ENCODE results near the gene CCDC57. TPM values are rescaled to one million over a fixed set of nuclear protein-coding genes. Genes with fewer than 3 reads are reported as not detected.

Gene CCDC57
- total and polyA plus RNA-seq, 2 of the 8 experiments (the other 6 are each of a cell fraction or from before 2014, with no cell fraction given), result 8.4 to 12.9 TPM

GRCh38 chr17:82114872-82115271 lies 97.8 kb downstream of the CCDC57 start:
- no peaks in the 10 kb centered on the region for H3K79me2 ChIP-seq (ENCODE audit: control insufficient read depth in 1 of 2, insufficient read depth in 2 of 2, low read length in 2 of 2)
- H3K23ac ChIP-seq (ENCODE audit: insufficient read length), result no peak overlapping the region
- no peak overlapping the region for H2BK5ac ChIP-seq (ENCODE audit: low read depth, low read length)
- no peak overlapping the region for H2AFZ ChIP-seq (ENCODE audit: low read length)
- H3K18ac ChIP-seq (ENCODE audit: extremely low read depth, low read length), result no peak overlapping the region
- H2BK15ac ChIP-seq (ENCODE audit: low read length), result no peak overlapping the region
- no peak overlapping the region for H3K4me2 ChIP-seq (ENCODE audit: insufficient read depth in 1 of 2, low read depth in 2 of 2, low read length in 2 of 2)
- H2BK12ac ChIP-seq (ENCODE audit: low read depth, low read length), result no peak overlapping the region
- H3K23me2 ChIP-seq (ENCODE audit: low read depth, low read length), result 0 out of 2 replicates have a peak, but pooled peaks cover 2% of the 10 kb centered on the region
- CTCF ChIA-PET (ENCODE audit: partially characterized antibody), result interaction anchor here (0.7 to 10.5 kb wide), 6 partner anchors 11 to 91 kb away, joined by 3 to 61 read pairs (median 4); partner anchors contain the start of gene FASN
- H3K79me1 ChIP-seq (ENCODE audit: low read depth, low read length), result no peaks in the 10 kb centered on the region
- no peaks in the 10 kb centered on the region for H3K9me3 ChIP-seq (ENCODE audit: insufficient read depth in 2 of 2, low read depth in 1 of 2, low read length in 1 of 2)
- H4K8ac ChIP-seq (ENCODE audit: extremely low read depth, insufficient read depth, low read length), result peak overlapping the region; percentile 14; the same call in 1 of the 2 replicates
- 93% methylated on average over 7 of the region's 9 CpGs; no CpG with 5 or more reads in 1 of the 2 experiments for WGBS, 2 experiments (ENCODE audit: extremely low coverage in 1 of 2, insufficient coverage in 1 of 2, insufficient read length in 1 of 2, insufficient replicate concordance in 2 of 2, low coverage in 1 of 2, low lambda C conversion rate in 2 of 2, missing lambda C conversion rate in 1 of 2)
- H3K27me3 ChIP-seq (replicated peaks in 1 of 4; ENCODE audit: control insufficient read depth in 3 of 4, extremely low read depth in 1 of 4, insufficient read depth in 3 of 4, low read length in 3 of 4), result peaks cover 0 to 4% (median 0%) of the 10 kb centered on the region in 4 experiments; a peak in 2 of 7 replicates
- no peak overlapping the region for H4K5ac ChIP-seq (ENCODE audit: insufficient read length, low read depth, low read length)
- H2AK5ac ChIP-seq (ENCODE audit: low read depth, low read length), result no peak overlapping the region
- no peak overlapping the region for H2BK20ac ChIP-seq (ENCODE audit: low read length)
- H2BK120ac ChIP-seq (replicated peaks; ENCODE audit: low read depth, low read length), result no peak overlapping the region
- H3K14ac ChIP-seq (ENCODE audit: insufficient read length), result no peak overlapping the region
- H3K56ac ChIP-seq (replicated peaks; ENCODE audit: insufficient read length, low read depth, low read length), result no peak overlapping the region
- H4K20me1 ChIP-seq (replicated peaks in 1 of 2; ENCODE audit: control insufficient read depth in 1 of 2, insufficient read depth in 2 of 2, low read length in 2 of 2), result peaks cover 3 to 6% of the 10 kb centered on the region in 2 experiments
- H3K4ac ChIP-seq (replicated peaks; ENCODE audit: insufficient read length, low read depth, low read length), result no peak overlapping the region
- H4K91ac ChIP-seq (replicated peaks; ENCODE audit: insufficient read length, low read length), result no peak overlapping the region
- no peak for DNase-seq (ENCODE audit: low read depth in 1 of 2, low spot score in 2 of 2)
- no peak overlapping the region for H3K9ac ChIP-seq (replicated peaks in 1 of 4; ENCODE audit: extremely low read depth in 1 of 4, low read depth in 3 of 4, low read length in 3 of 4)
- FAIRE-seq, result no peak
- POLR2A ChIA-PET (ENCODE audit: partially characterized antibody), result no interaction called here
- H3K36me3 ChIP-seq (ENCODE audit: control insufficient read depth in 2 of 4, insufficient read depth in 4 of 4, low read length in 3 of 4), result no peaks in the 10 kb centered on the region
- no peak overlapping the region for H3K4me3 ChIP-seq (ENCODE audit: extremely low read depth in 1 of 4, insufficient read depth in 2 of 4, low read depth in 3 of 4, low read length in 4 of 4)
- no peak overlapping the region for H3K27ac ChIP-seq (ENCODE audit: low read depth, low read length)
- peaks cover 0 to 8% (median 2%) of the 10 kb centered on the region in 4 experiments; a peak in 4 of 7 replicates for H3K4me1 ChIP-seq (replicated peaks in 1 of 4; ENCODE audit: control insufficient read depth in 3 of 4, insufficient read depth in 4 of 4, low read length in 3 of 4)
